Measurements from ENCODE around the gene ZC3H13.

Gene ZC3H13

GRCh38 chr13:46062185-46062584 is 9.6 kb upstream of the ZC3H13 start:
- DNase-seq: no peak

GRCh38 chr13:46059405-46059804 is 6.9 kb upstream of the ZC3H13 start:
- DNase-seq: no peak

- DNase-seq: no peak
These were observed 5.7 kb upstream of the ZC3H13 start for GRCh38 chr13:46058268-46058667.

GRCh38 chr13:46057256-46058015 is 4.9 kb upstream of the ZC3H13 start:
- DNase-seq: no peak

GRCh38 chr13:46053162-46054012 is 841 bp upstream of the ZC3H13 start:
- no peak for DNase-seq

- no peak for DNase-seq
These were observed 603 bp downstream of the ZC3H13 start for GRCh38 chr13:46051968-46052318.

- DNase-seq: no peak
These were observed 1.8 kb downstream of the ZC3H13 start for GRCh38 chr13:46050771-46051170.

GRCh38 chr13:46045424-46045823 is 7.1 kb downstream of the ZC3H13 start:
- DNase-seq: no peak

GRCh38 chr13:46043647-46044046 is 8.9 kb downstream of the ZC3H13 start:
- no peak for DNase-seq

GRCh38 chr13:46041419-46041839 is 11.1 kb downstream of the ZC3H13 start:
- no peak for DNase-seq

GRCh38 chr13:46040763-46041162 is 11.8 kb downstream of the ZC3H13 start:
- no peak for DNase-seq

GRCh38 chr13:46039411-46040182 is 12.9 kb downstream of the ZC3H13 start:
- DNase-seq: no peak

- no peak for DNase-seq
These were observed 14.2 kb downstream of the ZC3H13 start for GRCh38 chr13:46038296-46038695.

GRCh38 chr13:46035066-46035465 is 17.5 kb downstream of the ZC3H13 start:
- no peak for DNase-seq

GRCh38 chr13:46032341-46032740 is 20.2 kb downstream of the ZC3H13 start:
- no peak for DNase-seq

- no peak for DNase-seq
These were observed 20.8 kb downstream of the ZC3H13 start for GRCh38 chr13:46031581-46032263.

- no peak for DNase-seq
These were observed 27.4 kb downstream of the ZC3H13 start for GRCh38 chr13:46025157-46025556.

GRCh38 chr13:46022481-46022880 is 30.1 kb downstream of the ZC3H13 start:
- DNase-seq: no peak

- DNase-seq: no peak
These were observed 36.3 kb downstream of the ZC3H13 start for GRCh38 chr13:46016216-46016615.

GRCh38 chr13:46015366-46015765 is 37.2 kb downstream of the ZC3H13 start:
- DNase-seq: no peak

- DNase-seq: no peak
These were observed 40.1 kb downstream of the ZC3H13 start for GRCh38 chr13:46012404-46012803.

GRCh38 chr13:46010148-46010547 is 42.4 kb downstream of the ZC3H13 start:
- no peak for DNase-seq

- no peak for DNase-seq
These were observed 43.9 kb downstream of the ZC3H13 start for GRCh38 chr13:46008631-46009030.
